CD4-positive, alpha-beta T cell (primary cell): ENCODE measurements around the gene CHMP1A. TPM values are rescaled to one million over a fixed set of nuclear protein-coding genes. Genes with fewer than 3 reads are reported as not detected.
A peak's percentile ranks its signal among the peaks of the same experiment; 100 is the strongest.

Experiments
- ATAC-seq: fragments of 200-7000 bp; cut with Tn5 transposase; one replicate; pipeline ENCODE4 v1.10.0; 2022; ENCODE audit warnings: mild to moderate bottlenecking; ENCODE audit not compliant: poor library complexity
- CTCF ChIA-PET: fragments of 350-600 bp; sonication (Branson Sonifier 250); formaldehyde crosslinking; loops from one replicate; lab custom pipeline; 2021; ENCODE audit warnings: antibody characterized with exemption, inconsistent platforms; lab: Charles Lee
- POLR2A ChIA-PET: fragments of 350-600 bp; sonication (Branson Sonifier 250); formaldehyde crosslinking; loops from one replicate; lab custom pipeline; 2021; ENCODE audit warnings: antibody characterized with exemption, inconsistent platforms; lab: Charles Lee
- DNase-seq, 14 experiments: peaks; one replicate each; pipeline ENCODE4 v3.0.0-alpha.2; 2013 to 2020; ENCODE audit warnings: mixed read lengths in 2 of 14
- H3K27ac ChIP-seq, 2 donors: one replicate each; pipeline versions ENCODE4 v1.5.1 to v1.7.0; 2013; ENCODE audit warnings: low read length in 2 of 2, low read depth in 1 of 2, mild to moderate bottlenecking in 1 of 2
- H3K27me3 ChIP-seq, 2 experiments: 1 replicate in 1 of 2; 2 replicates in 1 of 2; pipeline versions ENCODE4 v1.6.1 to v1.7.0; 2013; ENCODE audit warnings: low read length in 2 of 2, control low read depth in 1 of 2, mild to moderate bottlenecking in 1 of 2, moderate library complexity in 1 of 2; ENCODE audit not compliant: insufficient read depth in 2 of 2, control insufficient read depth in 1 of 2
- H3K36me3 ChIP-seq: one replicate; pipeline ENCODE4 v1.6.1; 2013; ENCODE audit warnings: low read length, control low read depth; ENCODE audit not compliant: insufficient read depth
- H3K4me1 ChIP-seq: one replicate; pipeline ENCODE4 v1.6.1; 2013; ENCODE audit warnings: low read length, control low read depth; ENCODE audit not compliant: insufficient read depth
- H3K4me3 ChIP-seq: one replicate; pipeline ENCODE4 v1.5.1; 2013; ENCODE audit warnings: mild to moderate bottlenecking, low read length, moderate library complexity
- H3K9me3 ChIP-seq, 2 experiments: 1 replicate in 1 of 2; 2 replicates in 1 of 2; pipeline versions ENCODE4 v1.6.1 to v1.7.0; 2013; ENCODE audit warnings: low read length in 2 of 2, mild to moderate bottlenecking in 2 of 2, control low read depth in 1 of 2, moderate library complexity in 1 of 2; ENCODE audit not compliant: control insufficient read depth in 1 of 2, insufficient read depth in 1 of 2
- H3K27ac Mint-ChIP-seq: one replicate; pipeline ENCODE4 v1.8.0; 2020; ENCODE audit warnings: mixed read lengths
- H3K27me3 Mint-ChIP-seq: one replicate; pipeline ENCODE4 v1.8.0; 2021; ENCODE audit warnings: mixed read lengths
- H3K36me3 Mint-ChIP-seq: one replicate; pipeline ENCODE4 v1.8.0; 2021; ENCODE audit warnings: low read depth, mixed read lengths
- H3K4me1 Mint-ChIP-seq: one replicate; pipeline ENCODE4 v1.8.0; 2021; ENCODE audit warnings: low read depth, mixed read lengths
- H3K4me3 Mint-ChIP-seq: one replicate; pipeline ENCODE4 v1.8.0; 2020; ENCODE audit warnings: mild to moderate bottlenecking, mixed read lengths
- H3K9me3 Mint-ChIP-seq: one replicate; pipeline ENCODE4 v1.8.0; 2020; ENCODE audit warnings: mixed read lengths
- intact Hi-C, 2 experiments: fragments of 100-400 bp; cut with DNase I in 1 of 2; cut with micrococcal nuclease in 1 of 2; formaldehyde crosslinking; loops; one replicate each; pipeline versions ENCODE4 v1.15.1 to v1.9.0; 2023 to 2025; cut with DNase I, micrococcal nuclease
- total RNA-seq, 174 experiments: library from RNA in 2 of 174; stranded (reverse) in 2 of 174; gene quantifications; one replicate each; pipeline ENCODE4 v1.2.3 and lab custom pipeline; 2021 to 2026
- TF ChIP-seq, protein P1 (sequence below): fragments of 200-600 bp; IDR thresholded peaks from one replicate; pipeline ENCODE4 v1.8.0; 2022; ENCODE audit warnings: antibody characterized with exemption, mild to moderate bottlenecking

Gene CHMP1A
- total RNA-seq, 2 experiments from 2014 or later = 54.7 to 55.9 TPM

DNA sequence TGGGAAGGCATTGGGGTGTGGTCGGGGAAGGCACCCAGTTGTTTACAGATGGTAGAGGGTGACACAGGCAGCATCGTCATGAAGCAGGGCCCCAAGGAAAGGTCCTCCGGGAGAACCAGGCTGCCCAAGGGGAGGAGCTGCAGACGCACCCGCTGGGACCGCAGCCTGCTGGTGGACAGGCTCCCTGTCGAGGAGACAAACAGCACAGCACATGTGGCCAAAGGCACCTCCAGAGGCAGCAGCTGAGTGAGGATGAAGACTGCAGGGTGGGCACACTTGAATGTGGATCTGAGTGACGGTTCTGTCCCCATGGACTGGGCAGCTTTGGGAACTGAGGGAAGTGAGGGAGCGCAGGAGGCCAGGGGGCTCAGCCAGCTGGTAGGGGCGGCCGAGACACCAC, 12.4 kb downstream of the CHMP1A start:
- no peak overlapping the region for H3K4me3 ChIP-seq
- Mint-ChIP-seq H3K4me3 (no peak overlapping the region), H3K27me3 (no peaks in the 10 kb centered on the region), H3K27ac (no peak overlapping the region), H3K36me3 (peaks cover 45% of the 10 kb centered on the region), H3K4me1 (peaks cover 11% of the 10 kb centered on the region), H3K9me3 (no peaks in the 10 kb centered on the region)
- intact Hi-C loops = loop anchor here in 1 of 2 experiments (10.0 kb wide), 1 partner anchor 310 kb away; no protein-coding TSS in a partner anchor
- H3K4me1 ChIP-seq = peaks cover 13% of the 10 kb centered on the region
- TF ChIP-seq, protein P1, sequence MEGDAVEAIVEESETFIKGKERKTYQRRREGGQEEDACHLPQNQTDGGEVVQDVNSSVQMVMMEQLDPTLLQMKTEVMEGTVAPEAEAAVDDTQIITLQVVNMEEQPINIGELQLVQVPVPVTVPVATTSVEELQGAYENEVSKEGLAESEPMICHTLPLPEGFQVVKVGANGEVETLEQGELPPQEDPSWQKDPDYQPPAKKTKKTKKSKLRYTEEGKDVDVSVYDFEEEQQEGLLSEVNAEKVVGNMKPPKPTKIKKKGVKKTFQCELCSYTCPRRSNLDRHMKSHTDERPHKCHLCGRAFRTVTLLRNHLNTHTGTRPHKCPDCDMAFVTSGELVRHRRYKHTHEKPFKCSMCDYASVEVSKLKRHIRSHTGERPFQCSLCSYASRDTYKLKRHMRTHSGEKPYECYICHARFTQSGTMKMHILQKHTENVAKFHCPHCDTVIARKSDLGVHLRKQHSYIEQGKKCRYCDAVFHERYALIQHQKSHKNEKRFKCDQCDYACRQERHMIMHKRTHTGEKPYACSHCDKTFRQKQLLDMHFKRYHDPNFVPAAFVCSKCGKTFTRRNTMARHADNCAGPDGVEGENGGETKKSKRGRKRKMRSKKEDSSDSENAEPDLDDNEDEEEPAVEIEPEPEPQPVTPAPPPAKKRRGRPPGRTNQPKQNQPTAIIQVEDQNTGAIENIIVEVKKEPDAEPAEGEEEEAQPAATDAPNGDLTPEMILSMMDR = no peak
- no peak for ATAC-seq
- POLR2A ChIA-PET = no interaction called here
- no peaks in the 10 kb centered on the region for H3K9me3 ChIP-seq
- H3K27me3 ChIP-seq = no peaks in the 10 kb centered on the region
- peaks cover 37% of the 10 kb centered on the region for H3K36me3 ChIP-seq
- H3K27ac ChIP-seq = no peak overlapping the region
- CTCF ChIA-PET = no interaction called here
- peak in 1 of 14 experiments; percentile 22 for DNase-seq

DNA sequence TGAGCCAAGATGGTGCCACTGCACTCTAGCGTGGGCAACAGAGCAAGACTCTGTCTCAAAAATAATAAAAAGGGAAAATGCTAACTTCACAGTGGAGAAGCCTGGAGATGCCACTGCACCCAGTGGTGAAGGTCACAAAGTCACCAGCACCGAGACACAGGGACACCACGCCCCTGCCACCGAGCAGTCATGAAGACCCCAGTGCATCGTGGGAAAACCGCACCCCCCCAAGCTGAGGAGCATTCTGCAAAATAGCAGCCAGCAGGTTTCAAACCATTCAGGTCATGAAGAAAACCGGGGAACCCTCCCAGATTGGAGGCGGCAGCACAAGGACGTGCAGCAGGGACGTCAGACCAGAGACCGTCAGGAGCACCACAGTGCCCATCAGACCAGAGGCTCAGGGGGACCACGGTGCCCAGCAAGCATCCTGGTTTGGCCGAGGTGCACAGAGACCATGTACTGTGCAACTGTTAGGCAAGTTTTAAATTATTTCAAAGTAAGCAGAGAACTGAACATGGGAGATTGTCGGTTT, 13.7 kb downstream of the CHMP1A start:
- Mint-ChIP-seq H3K4me3 (no peak overlapping the region), H3K4me1 (peaks cover 11% of the 10 kb centered on the region), H3K36me3 (peaks cover 34% of the 10 kb centered on the region), H3K27me3 (no peaks in the 10 kb centered on the region), H3K27ac (peak overlapping the region; percentile 5), H3K9me3 (no peaks in the 10 kb centered on the region)
- ChIA-PET CTCF (no interaction called here), POLR2A (no interaction called here)
- no peak overlapping the region for H3K27ac ChIP-seq
- no peaks in the 10 kb centered on the region for H3K27me3 ChIP-seq
- peaks cover 33% of the 10 kb centered on the region for H3K36me3 ChIP-seq
- no peaks in the 10 kb centered on the region for H3K9me3 ChIP-seq
- H3K4me1 ChIP-seq = peaks cover 13% of the 10 kb centered on the region
- no peak overlapping the region for H3K4me3 ChIP-seq
- no peak for DNase-seq
- TF ChIP-seq, protein P1 = no peak
- intact Hi-C loops = loop anchor here in 1 of 2 experiments (10.0 kb wide), 1 partner anchor 309 kb away; no protein-coding TSS in a partner anchor
- no peak for ATAC-seq

DNA sequence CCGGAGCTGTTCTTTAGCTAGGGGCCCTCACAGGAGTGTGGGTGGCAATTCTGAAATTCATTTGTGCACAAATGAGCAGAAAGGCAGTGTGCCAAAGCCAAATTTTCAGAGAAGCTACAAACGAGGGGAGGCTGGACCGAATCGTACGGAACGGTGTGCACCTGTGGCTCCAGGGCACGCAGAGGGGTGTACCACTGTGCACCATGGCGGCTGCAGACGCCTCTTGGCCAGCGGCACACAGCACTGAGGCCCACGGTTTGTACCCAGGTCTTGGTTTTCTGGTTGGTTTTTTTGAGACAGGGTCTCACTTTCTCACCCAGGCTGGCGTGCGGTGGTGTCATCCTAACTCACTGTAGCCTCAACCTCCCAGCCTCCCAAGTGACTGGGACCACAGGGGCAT, 14.9 kb downstream of the CHMP1A start:
- no peaks in the 10 kb centered on the region for H3K9me3 Mint-ChIP-seq
- POLR2A ChIA-PET = no interaction called here
- H3K4me1 ChIP-seq = peaks cover 13% of the 10 kb centered on the region
- no peak overlapping the region for H3K27ac Mint-ChIP-seq
- ATAC-seq (no peak), DNase-seq (no peak)
- peaks cover 31% of the 10 kb centered on the region for H3K36me3 Mint-ChIP-seq
- H3K4me1 Mint-ChIP-seq = peaks cover 11% of the 10 kb centered on the region
- H3K9me3 ChIP-seq = no peaks in the 10 kb centered on the region
- no peaks in the 10 kb centered on the region for H3K27me3 ChIP-seq
- no peak overlapping the region for H3K4me3 ChIP-seq
- no peak overlapping the region for H3K27ac ChIP-seq
- intact Hi-C loops = loop anchor here in 1 of 2 experiments (10.0 kb wide), 1 partner anchor 308 kb away; no protein-coding TSS in a partner anchor
- CTCF ChIA-PET = interaction anchor here (0.5 kb wide), 1 partner anchor 139 kb away, joined by 3 read pairs; no protein-coding TSS in a partner anchor
- no peaks in the 10 kb centered on the region for H3K27me3 Mint-ChIP-seq
- H3K4me3 Mint-ChIP-seq = no peak overlapping the region
- TF ChIP-seq, protein P1 = no peak
- H3K36me3 ChIP-seq = peaks cover 28% of the 10 kb centered on the region
